Stomach (tissue), 4 donors: ENCODE data around the gene PSENEN.

Source experiments
- EP300 ChIP-seq: sonication (generic); formaldehyde crosslinking; IDR thresholded peaks from one replicate; pipeline ENCODE4 v1.6.1; 2017; ENCODE audit warnings: antibody characterized with exemption
- TF ChIP-seq, protein P1 (sequence below), 7 experiments: fragments of 450-650 bp in 4 of 7; fragments of 200-600 bp in 3 of 7; sonication (generic) in 3 of 7; IDR thresholded peaks; one replicate each; pipeline ENCODE4 v1.5.1; 2016 to 2019; ENCODE audit warnings: antibody characterized with exemption in 7 of 7, control low read depth in 2 of 7, mild to moderate bottlenecking in 1 of 7

DNA sequence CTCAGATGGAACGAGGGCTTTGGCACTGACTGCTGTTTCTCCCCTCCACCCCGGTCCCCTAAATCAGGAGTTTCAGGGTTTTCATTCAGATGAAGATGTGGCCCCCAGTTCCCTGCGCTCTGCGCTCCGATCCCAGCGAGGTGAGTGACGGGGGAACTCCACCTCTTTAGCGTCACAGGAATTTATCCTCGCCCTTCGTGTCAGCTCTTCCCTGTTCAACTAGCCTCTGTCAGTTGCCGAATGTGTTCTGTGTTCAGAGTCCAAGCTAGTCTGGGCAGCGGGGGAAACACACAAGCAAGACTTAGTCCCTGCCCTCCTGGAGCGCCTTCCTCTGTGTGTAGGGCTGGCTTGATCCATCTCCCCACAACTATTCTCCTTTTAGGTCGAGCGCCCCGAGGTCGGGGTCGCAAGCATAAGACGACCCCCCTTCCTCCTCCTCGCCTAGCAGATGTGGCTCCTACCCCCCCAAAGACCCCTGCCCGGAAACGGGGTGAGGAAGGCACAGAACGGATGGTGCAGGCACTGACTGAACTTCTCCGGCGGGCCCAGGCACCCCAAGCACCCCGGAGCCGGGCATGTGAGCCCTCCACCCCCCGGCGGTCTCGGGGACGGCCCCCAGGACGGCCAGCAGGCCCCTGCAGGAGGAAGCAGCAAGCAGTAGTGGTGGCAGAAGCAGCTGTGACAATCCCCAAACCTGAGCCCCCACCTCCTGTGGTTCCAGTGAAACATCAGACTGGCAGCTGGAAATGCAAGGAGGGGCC is 25.9 kb upstream of the PSENEN start:
- TF ChIP-seq, protein P1, sequence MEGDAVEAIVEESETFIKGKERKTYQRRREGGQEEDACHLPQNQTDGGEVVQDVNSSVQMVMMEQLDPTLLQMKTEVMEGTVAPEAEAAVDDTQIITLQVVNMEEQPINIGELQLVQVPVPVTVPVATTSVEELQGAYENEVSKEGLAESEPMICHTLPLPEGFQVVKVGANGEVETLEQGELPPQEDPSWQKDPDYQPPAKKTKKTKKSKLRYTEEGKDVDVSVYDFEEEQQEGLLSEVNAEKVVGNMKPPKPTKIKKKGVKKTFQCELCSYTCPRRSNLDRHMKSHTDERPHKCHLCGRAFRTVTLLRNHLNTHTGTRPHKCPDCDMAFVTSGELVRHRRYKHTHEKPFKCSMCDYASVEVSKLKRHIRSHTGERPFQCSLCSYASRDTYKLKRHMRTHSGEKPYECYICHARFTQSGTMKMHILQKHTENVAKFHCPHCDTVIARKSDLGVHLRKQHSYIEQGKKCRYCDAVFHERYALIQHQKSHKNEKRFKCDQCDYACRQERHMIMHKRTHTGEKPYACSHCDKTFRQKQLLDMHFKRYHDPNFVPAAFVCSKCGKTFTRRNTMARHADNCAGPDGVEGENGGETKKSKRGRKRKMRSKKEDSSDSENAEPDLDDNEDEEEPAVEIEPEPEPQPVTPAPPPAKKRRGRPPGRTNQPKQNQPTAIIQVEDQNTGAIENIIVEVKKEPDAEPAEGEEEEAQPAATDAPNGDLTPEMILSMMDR (IDR thresholded peaks at IDR 0.05), result no peak
- TF ChIP-seq EP300, result no peak
